Testis (tissue), 3 donors: Measurements from ENCODE around the gene JMJD7. TPM values are rescaled to one million over a fixed set of nuclear protein-coding genes. Genes with fewer than 3 reads are reported as not detected.
A peak's percentile ranks its signal among the peaks of the same experiment; 100 is the strongest.

ENCODE experiments used
- DNase-seq: peaks from one replicate; pipeline ENCODE4 v3.0.0-alpha.2; 2019
- H3K27ac ChIP-seq, 2 donors: fragments of 200-600 bp; sonication (generic); one replicate each; pipeline ENCODE4 v1.5.1; 2019
- H3K27me3 ChIP-seq: fragments of 200-600 bp; sonication (generic); one replicate; pipeline ENCODE4 v1.5.1; 2019
- H3K36me3 ChIP-seq: fragments of 200-600 bp; sonication (generic); one replicate; pipeline ENCODE4 v1.5.1; 2017; ENCODE audit warnings: low read depth; ENCODE audit errors: missing control alignments
- H3K4me1 ChIP-seq: fragments of 200-600 bp; sonication (generic); one replicate; pipeline ENCODE4 v1.5.1; 2019
- H3K4me3 ChIP-seq, 2 donors: fragments of 200-600 bp; sonication (generic); one replicate each; pipeline ENCODE4 v1.5.1; 2017 to 2019
- H3K9me3 ChIP-seq: fragments of 200-600 bp; sonication (generic); one replicate; pipeline ENCODE4 v1.5.1; 2017
- POLR2A ChIP-seq: fragments of 450-650 bp; IDR thresholded peaks from one replicate; pipeline ENCODE4 v1.6.1; 2017; ENCODE audit warnings: antibody characterized with exemption, mild to moderate bottlenecking, moderate library complexity
- WGBS, 2 donors: methylation state at CpG; one replicate each; pipeline ENCODE4 v1.1.5; 2018; 5-methylcytosine and 5-hydroxymethylcytosine counted together
- intact Hi-C: fragments of 100-400 bp; cut with DNase I; formaldehyde crosslinking; loops from one replicate; pipeline ENCODE4 v1.15.1; 2023; ENCODE audit warnings: low total_unique reads
- polyA plus RNA-seq: library from polyadenylated mRNA; stranded (reverse); fragments of 350-450 nt; fragmentation: Illumina TruSeq; extraction: RNeasy Lipid Tissue Mini Kit (QIAGEN cat#74804); gene quantifications from one replicate; pipeline ENCODE4 v1.2.3, GENCODE V29; 2014; ENCODE audit warnings: low read depth, low replicate concordance; ENCODE audit not compliant: insufficient read depth
- total RNA-seq, 2 donors: library from RNA; depleted of rRNA; stranded (reverse); fragments of >200 nt; gene quantifications; one replicate each; pipeline ENCODE4 v1.2.3, GENCODE V29; 2016
- TF ChIP-seq, protein P1 (sequence below), 3 experiments: fragments of 450-650 bp in 2 of 3; fragments of 200-600 bp in 1 of 3; sonication (generic) in 1 of 3; IDR thresholded peaks; one replicate each; pipeline ENCODE4 v1.5.1; 2016 to 2019; ENCODE audit warnings: antibody characterized with exemption in 3 of 3, mild to moderate bottlenecking in 2 of 3, moderate library complexity in 1 of 3

JMJD7 gene
- total and polyA plus RNA-seq, 3 donors from 2014 or later, result 10.5 to 21.6 (median 18.6) TPM

GRCh38 chr15:41809121-41809520, 18.8 kb upstream of the JMJD7 start:
- Histone ChIP-seq H3K27ac (no peak overlapping the region), H3K9me3 (no peaks in the 10 kb centered on the region), H3K4me1 (peaks cover 30% of the 10 kb centered on the region), H3K4me3 (no peak overlapping the region), H3K36me3 (no peaks in the 10 kb centered on the region), H3K27me3 (no peaks in the 10 kb centered on the region)
- intact Hi-C loops, result no loop called here
- DNase-seq, result no peak
- TF ChIP-seq, protein P1, sequence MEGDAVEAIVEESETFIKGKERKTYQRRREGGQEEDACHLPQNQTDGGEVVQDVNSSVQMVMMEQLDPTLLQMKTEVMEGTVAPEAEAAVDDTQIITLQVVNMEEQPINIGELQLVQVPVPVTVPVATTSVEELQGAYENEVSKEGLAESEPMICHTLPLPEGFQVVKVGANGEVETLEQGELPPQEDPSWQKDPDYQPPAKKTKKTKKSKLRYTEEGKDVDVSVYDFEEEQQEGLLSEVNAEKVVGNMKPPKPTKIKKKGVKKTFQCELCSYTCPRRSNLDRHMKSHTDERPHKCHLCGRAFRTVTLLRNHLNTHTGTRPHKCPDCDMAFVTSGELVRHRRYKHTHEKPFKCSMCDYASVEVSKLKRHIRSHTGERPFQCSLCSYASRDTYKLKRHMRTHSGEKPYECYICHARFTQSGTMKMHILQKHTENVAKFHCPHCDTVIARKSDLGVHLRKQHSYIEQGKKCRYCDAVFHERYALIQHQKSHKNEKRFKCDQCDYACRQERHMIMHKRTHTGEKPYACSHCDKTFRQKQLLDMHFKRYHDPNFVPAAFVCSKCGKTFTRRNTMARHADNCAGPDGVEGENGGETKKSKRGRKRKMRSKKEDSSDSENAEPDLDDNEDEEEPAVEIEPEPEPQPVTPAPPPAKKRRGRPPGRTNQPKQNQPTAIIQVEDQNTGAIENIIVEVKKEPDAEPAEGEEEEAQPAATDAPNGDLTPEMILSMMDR (IDR thresholded peaks at IDR 0.05), result no peak
- no peak for TF ChIP-seq POLR2A
- WGBS, 2 donors, result 80 to 85% methylated on average over 2 of the region's 2 CpGs

- Histone ChIP-seq H3K4me1 (peaks cover 25% of the 10 kb centered on the region), H3K9me3 (no peaks in the 10 kb centered on the region), H3K27me3 (no peaks in the 10 kb centered on the region), H3K36me3 (no peaks in the 10 kb centered on the region), H3K4me3 (no peak overlapping the region), H3K27ac (no peak overlapping the region)
- DNase-seq, result no peak
- TF ChIP-seq, protein P1 (IDR thresholded peaks at IDR 0.05), result no peak
- no peak for TF ChIP-seq POLR2A
- WGBS, 2 donors, result 59 to 78% methylated on average over 10 to 12 of the region's 12 CpGs
- intact Hi-C loops, result loop anchor here (5.0 kb wide), 1 partner anchor 37 kb away; the partner anchor contains the start of gene MAPKBP1
Observed at GRCh38 chr15:41809526-41810220, 18.2 kb upstream of the JMJD7 start.

GRCh38 chr15:41810651-41811431, 17.1 kb upstream of the JMJD7 start:
- Histone ChIP-seq H3K4me1 (peaks cover 16% of the 10 kb centered on the region), H3K27ac (no peak overlapping the region), H3K9me3 (no peaks in the 10 kb centered on the region), H3K27me3 (no peaks in the 10 kb centered on the region), H3K36me3 (no peaks in the 10 kb centered on the region), H3K4me3 (no peak overlapping the region)
- TF ChIP-seq POLR2A, result no peak
- TF ChIP-seq, protein P1 (IDR thresholded peaks at IDR 0.05), result no peak
- WGBS, 2 donors, result 86 to 91% methylated on average over 5 of the region's 5 CpGs
- intact Hi-C loops, result loop anchor here (5.0 kb wide), 1 partner anchor 39 kb away; the partner anchor contains the start of gene MAPKBP1
- no peak for DNase-seq

DNA sequence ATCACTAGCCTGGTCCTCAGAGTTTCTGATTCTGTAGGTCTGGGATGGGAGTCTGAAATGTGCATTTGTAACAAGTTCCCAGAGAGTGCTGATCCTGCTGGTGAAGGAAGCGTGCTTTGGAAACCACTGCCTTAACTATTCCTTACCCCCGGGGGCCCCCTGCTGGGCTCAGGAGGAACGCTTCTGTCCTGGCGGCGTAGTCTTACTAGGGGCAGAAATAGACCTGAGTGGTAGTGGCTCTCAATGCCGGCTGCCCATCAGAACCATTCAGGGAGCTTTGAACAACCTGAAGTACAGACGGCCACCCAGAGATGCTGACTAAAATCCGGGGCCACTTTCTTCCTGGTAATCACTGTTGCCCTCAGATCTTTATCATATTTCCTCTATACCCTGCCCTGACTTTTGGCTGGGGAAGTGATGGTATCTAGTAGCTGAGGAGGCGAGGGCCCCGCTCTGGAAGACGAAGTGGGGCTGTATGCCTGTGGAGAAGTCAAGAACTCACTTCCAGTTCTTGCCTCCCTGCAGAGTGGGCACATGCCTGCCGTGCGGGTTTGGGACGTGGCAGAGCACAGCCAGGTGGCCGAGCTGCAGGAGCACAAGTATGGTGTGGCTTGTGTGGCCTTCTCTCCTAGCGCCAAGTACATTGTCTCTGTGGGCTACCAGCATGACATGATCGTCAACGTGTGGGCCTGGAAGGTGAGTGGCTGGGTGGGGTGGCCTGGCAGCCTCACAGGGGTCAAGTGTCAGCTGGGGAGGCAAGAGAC, 16.3 kb upstream of the JMJD7 start:
- no peak for TF ChIP-seq POLR2A
- TF ChIP-seq, protein P1 (IDR thresholded peaks at IDR 0.05), result peak; percentile 79 to 88 (median 87)
- no peak overlapping the region for H3K27ac ChIP-seq
- H3K9me3 ChIP-seq, result no peaks in the 10 kb centered on the region
- no peaks in the 10 kb centered on the region for H3K36me3 ChIP-seq
- intact Hi-C loops, result loop anchor here (5.0 kb wide), 1 partner anchor 39 kb away; the partner anchor contains the start of gene MAPKBP1
- H3K27me3 ChIP-seq, result no peaks in the 10 kb centered on the region
- 47 to 65% methylated on average over 17 to 18 of the region's 18 CpGs for WGBS, 2 donors
- H3K4me1 ChIP-seq, result peaks cover 8% of the 10 kb centered on the region
- peak; percentile 90 for DNase-seq
- no peak overlapping the region for H3K4me3 ChIP-seq
